ENCODE data around the gene ARHGAP18. TPM values are rescaled to one million over a fixed set of nuclear protein-coding genes. Genes with fewer than 3 reads are reported as not detected.

ARHGAP18 gene
- total and polyA plus RNA-seq, 10 donors, result 4.6 to 18.7 (median 15.4) TPM

- no peak for DNase-seq
- Histone ChIP-seq H3K4me1 (peaks cover 10 to 68% (median 38%) of the 10 kb centered on the region in 6 donors), H3K27ac (no peak overlapping the region), H3K36me3 (peaks cover 0 to 7% (median 0%) of the 10 kb centered on the region in 6 donors), H3K4me3 (no peak overlapping the region), H3K27me3 (replicated peaks in 1 of 7) (no peaks in the 10 kb centered on the region), H3K9me3 (no peaks in the 10 kb centered on the region)
- TF ChIP-seq, protein P1, sequence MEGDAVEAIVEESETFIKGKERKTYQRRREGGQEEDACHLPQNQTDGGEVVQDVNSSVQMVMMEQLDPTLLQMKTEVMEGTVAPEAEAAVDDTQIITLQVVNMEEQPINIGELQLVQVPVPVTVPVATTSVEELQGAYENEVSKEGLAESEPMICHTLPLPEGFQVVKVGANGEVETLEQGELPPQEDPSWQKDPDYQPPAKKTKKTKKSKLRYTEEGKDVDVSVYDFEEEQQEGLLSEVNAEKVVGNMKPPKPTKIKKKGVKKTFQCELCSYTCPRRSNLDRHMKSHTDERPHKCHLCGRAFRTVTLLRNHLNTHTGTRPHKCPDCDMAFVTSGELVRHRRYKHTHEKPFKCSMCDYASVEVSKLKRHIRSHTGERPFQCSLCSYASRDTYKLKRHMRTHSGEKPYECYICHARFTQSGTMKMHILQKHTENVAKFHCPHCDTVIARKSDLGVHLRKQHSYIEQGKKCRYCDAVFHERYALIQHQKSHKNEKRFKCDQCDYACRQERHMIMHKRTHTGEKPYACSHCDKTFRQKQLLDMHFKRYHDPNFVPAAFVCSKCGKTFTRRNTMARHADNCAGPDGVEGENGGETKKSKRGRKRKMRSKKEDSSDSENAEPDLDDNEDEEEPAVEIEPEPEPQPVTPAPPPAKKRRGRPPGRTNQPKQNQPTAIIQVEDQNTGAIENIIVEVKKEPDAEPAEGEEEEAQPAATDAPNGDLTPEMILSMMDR (IDR thresholded peaks at IDR 0.05 in 8 of 11, conservative IDR thresholded peaks at IDR 0.05 in 3 of 11), result no peak
- TF ChIP-seq POLR2AphosphoS5 (IDR thresholded peaks at IDR 0.05) (no peak), POLR2A (IDR thresholded peaks at IDR 0.05) (no peak)
- intact Hi-C loops (cut with DNase I; ENCODE audit: low total_unique reads), result no loop called here
Measured at GRCh38 chr6:129704708-129705107, 5.3 kb downstream of the ARHGAP18 start.

DNA sequence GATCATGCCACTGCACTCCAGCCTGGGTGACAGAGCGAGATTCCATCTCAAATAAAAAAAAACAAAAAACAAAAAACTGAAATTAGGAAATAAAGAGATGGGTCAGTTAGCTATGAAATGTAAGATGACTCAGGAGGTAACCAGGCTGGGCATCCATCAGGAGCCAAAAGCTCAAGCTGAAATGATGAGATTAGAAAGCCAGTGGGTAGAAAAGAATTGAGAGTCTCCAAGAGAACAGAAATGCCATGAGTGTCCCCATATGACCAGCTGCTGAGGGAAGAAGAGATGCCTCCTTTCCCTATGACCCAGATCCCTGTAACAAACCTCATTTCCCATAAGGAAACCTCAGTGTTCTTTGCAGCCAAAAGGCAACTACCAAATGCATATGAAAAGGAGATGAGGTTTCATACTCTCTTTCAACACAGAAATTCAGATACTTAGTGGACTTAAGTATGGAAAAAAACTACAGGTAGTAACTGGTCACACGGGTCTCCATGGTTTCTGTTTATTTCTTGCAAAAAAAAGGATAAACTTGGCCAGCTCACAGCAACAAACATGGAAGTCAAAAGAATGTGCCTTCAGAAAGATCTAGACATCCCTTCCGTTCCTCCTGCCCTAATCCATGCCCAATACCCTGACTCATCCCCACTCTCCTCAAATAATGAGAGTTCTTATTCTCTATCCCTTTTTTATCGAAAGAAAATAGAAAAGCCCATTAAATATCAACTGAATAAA lies 8.1 kb downstream of the ARHGAP18 start:
- peaks cover 0 to 6% (median 0%) of the 10 kb centered on the region in 6 donors for H3K36me3 ChIP-seq
- TF ChIP-seq POLR2AphosphoS5 (IDR thresholded peaks at IDR 0.05), result no peak
- TF ChIP-seq, protein P1 (IDR thresholded peaks at IDR 0.05 in 8 of 11, conservative IDR thresholded peaks at IDR 0.05 in 3 of 11), result no peak
- intact Hi-C loops (cut with DNase I; ENCODE audit: low total_unique reads), result no loop called here
- 83 to 95% (median 93%) methylated on average over 4 of the region's 4 CpGs for WGBS, 5 donors
- H3K27me3 ChIP-seq (replicated peaks in 1 of 7), result no peaks in the 10 kb centered on the region
- H3K27ac ChIP-seq, result no peak overlapping the region
- H3K4me3 ChIP-seq, result no peak overlapping the region
- DNase-seq, result no peak
- no peaks in the 10 kb centered on the region for H3K9me3 ChIP-seq
- H3K4me1 ChIP-seq, result peaks cover 0 to 51% (median 12%) of the 10 kb centered on the region in 6 donors

- no peak for DNase-seq
- 94 to 97% (median 95%) methylated on average over 2 of the region's 2 CpGs for WGBS, 5 donors
- Histone ChIP-seq H3K4me1 (peaks cover 0 to 63% (median 18%) of the 10 kb centered on the region in 6 donors), H3K27me3 (replicated peaks in 1 of 7) (no peaks in the 10 kb centered on the region), H3K9me3 (no peaks in the 10 kb centered on the region), H3K4me3 (no peak overlapping the region), H3K27ac (no peak overlapping the region), H3K36me3 (no peaks in the 10 kb centered on the region)
- intact Hi-C loops (cut with DNase I; ENCODE audit: low total_unique reads), result no loop called here
- TF ChIP-seq POLR2AphosphoS5 (IDR thresholded peaks at IDR 0.05), result no peak
- TF ChIP-seq, protein P1 (IDR thresholded peaks at IDR 0.05 in 8 of 11, conservative IDR thresholded peaks at IDR 0.05 in 3 of 11), result no peak
- TF ChIP-seq POLR2A (IDR thresholded peaks at IDR 0.05), result no peak
Measured at GRCh38 chr6:129700666-129701065, 9.3 kb downstream of the ARHGAP18 start.

DNA sequence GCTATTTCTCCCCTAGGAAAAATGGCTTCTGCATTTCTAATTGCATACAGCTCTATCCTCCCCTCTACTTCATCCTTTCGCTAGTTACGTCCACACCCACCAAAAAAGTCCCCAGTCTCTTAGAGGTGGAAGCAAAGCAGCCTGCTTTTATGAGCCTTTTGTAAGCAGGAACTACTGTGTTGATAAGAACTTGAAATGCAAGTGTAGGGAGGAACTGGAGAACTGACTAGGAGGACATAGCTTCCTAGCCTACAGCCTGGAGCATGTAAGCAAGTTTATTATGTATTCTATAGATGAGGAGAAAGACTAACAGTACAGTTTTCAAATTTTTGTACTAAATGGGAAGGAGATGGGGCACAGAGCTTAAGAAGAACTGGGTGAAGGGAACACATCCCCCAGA lies 10.3 kb downstream of the ARHGAP18 start:
- Histone ChIP-seq H3K4me3 (no peak overlapping the region), H3K27ac (no peak overlapping the region), H3K9me3 (no peaks in the 10 kb centered on the region), H3K36me3 (no peaks in the 10 kb centered on the region), H3K4me1 (peaks cover 0 to 63% (median 23%) of the 10 kb centered on the region in 6 donors), H3K27me3 (replicated peaks in 1 of 7) (no peaks in the 10 kb centered on the region)
- intact Hi-C loops (cut with DNase I; ENCODE audit: low total_unique reads), result no loop called here
- no peak for DNase-seq
- TF ChIP-seq POLR2A (IDR thresholded peaks at IDR 0.05) (no peak), POLR2AphosphoS5 (IDR thresholded peaks at IDR 0.05) (no peak)
- TF ChIP-seq, protein P1 (IDR thresholded peaks at IDR 0.05 in 8 of 11, conservative IDR thresholded peaks at IDR 0.05 in 3 of 11), result no peak
- WGBS, 5 donors, result 84 to 92% (median 86%) methylated on average over 2 of the region's 2 CpGs

All from spleen (tissue), 11 donors.